HepG2 (cell line): ENCODE measurements around the gene CABP2. TPM values are rescaled to one million over a fixed set of nuclear protein-coding genes. Genes with fewer than 3 reads are reported as not detected.

Experiments
- ATAC-seq: fragments of 200-7000 bp; cut with Tn5 transposase; 3 replicates; pipeline ENCODE4 v1.9.1; 2020; ENCODE audit warnings: mild to moderate bottlenecking, moderate library complexity
- BruUV-seq: library from RNA; stranded (reverse); fragments of 400-500 nt; replicated peaks from 2 replicates; lab custom pipeline; 2021; lab: Mats Ljungman, UMichigan
- CTCF ChIA-PET: fragments of 300-600 bp; formaldehyde crosslinking; extraction: SDS; loops from one replicate; lab custom pipeline; 2021; ENCODE audit warnings: low total read pairs, inconsistent platforms, low intra/inter-chr PET ratio; lab: Yijun Ruan, JAX
- POLR2A ChIA-PET: fragments of 350-600 bp; sonication (Branson Sonifier 250); formaldehyde crosslinking; loops from one replicate; lab custom pipeline; 2020; ENCODE audit warnings: antibody characterized with exemption, inconsistent platforms; lab: Yijun Ruan, JAX
- DNase-seq: peaks from one replicate; pipeline ENCODE4 v3.0.0-alpha.2; 2015; ENCODE audit warnings: low spot score
- FAIRE-seq: peaks from 3 replicates; lab custom pipeline; 2011; peaks lifted over from hg19 to GRCh38; lab: Jason Lieb, UNC
- H2AFZ ChIP-seq: one replicate; pipeline ENCODE4 v1.6.1; 2011; ENCODE audit warnings: low read length, inconsistent platforms
- H3K27ac ChIP-seq: fragments of 300-600 bp; 3 replicates; pipeline ENCODE4 v1.8.0; 2011; ENCODE audit warnings: mixed run types, mild to moderate bottlenecking, mixed read lengths, low read length, inconsistent platforms; ENCODE audit not compliant: insufficient read depth; ENCODE audit errors: extremely low read length
- H3K27me3 ChIP-seq, 2 experiments: fragments of 200-600 bp in 1 of 2; 2 replicates in 1 of 2; 3 replicates in 1 of 2; pipeline versions ENCODE4 v1.6.0 to v1.8.0; 2011; ENCODE audit warnings: low read length in 2 of 2, mild to moderate bottlenecking in 2 of 2, moderate library complexity in 2 of 2, inconsistent platforms in 1 of 2; ENCODE audit not compliant: insufficient read depth in 2 of 2, control insufficient read depth in 1 of 2
- H3K36me3 ChIP-seq, 2 experiments: fragments of 200-600 bp in 1 of 2; replicated peaks in 1 of 2; 2 replicates in 1 of 2; 3 replicates in 1 of 2; pipeline versions ENCODE4 v1.5.1 to v1.8.0; 2011; ENCODE audit warnings: low read length in 2 of 2, inconsistent platforms in 1 of 2; ENCODE audit not compliant: insufficient read depth in 2 of 2, control insufficient read depth in 1 of 2
- H3K4me1 ChIP-seq: 2 replicates; pipeline ENCODE4 v1.5.1; 2012; ENCODE audit warnings: low read length, inconsistent platforms; ENCODE audit not compliant: insufficient read depth
- H3K4me2 ChIP-seq: 2 replicates; pipeline ENCODE4 v1.6.0; 2011; ENCODE audit warnings: low read depth, low read length, inconsistent platforms
- H3K4me3 ChIP-seq, 3 experiments: fragments of 200-600 bp in 1 of 3; sonication (generic), shearing (Covaris generic) in 1 of 3; replicated peaks in 1 of 3; 2 replicates each; pipeline ENCODE4 v1.5.1; 2011 to 2016; ENCODE audit warnings: low read length in 3 of 3, inconsistent platforms in 2 of 3, low read depth in 2 of 3, mild to moderate bottlenecking in 2 of 3, control low read depth in 1 of 3, mixed read lengths in 1 of 3; ENCODE audit not compliant: insufficient read depth in 1 of 3
- H3K79me2 ChIP-seq: one replicate; pipeline ENCODE4 v1.6.1; 2011; ENCODE audit warnings: low read length, inconsistent platforms; ENCODE audit not compliant: insufficient read depth
- H3K9ac ChIP-seq: 2 replicates; pipeline ENCODE4 v1.6.0; 2011; ENCODE audit warnings: mild to moderate bottlenecking, low read depth, low read length, inconsistent platforms; ENCODE audit not compliant: insufficient read depth
- H3K9me3 ChIP-seq: 2 replicates; pipeline ENCODE4 v1.5.1; 2012; ENCODE audit warnings: mild to moderate bottlenecking, low read length
- H4K20me1 ChIP-seq: 2 replicates; pipeline ENCODE4 v1.6.0; 2011; ENCODE audit warnings: inconsistent platforms, mild to moderate bottlenecking, low read length, moderate library complexity; ENCODE audit not compliant: insufficient read depth
- AGO2 ChIP-seq: fragments of 200-400 bp; formaldehyde crosslinking; optimal IDR thresholded peaks from 2 replicates; pipeline ENCODE3; 2017; ENCODE audit warnings: mild to moderate bottlenecking, low read depth, low read length, moderate library complexity
- RBFOX2 ChIP-seq: fragments of 200-400 bp; formaldehyde crosslinking; IDR thresholded peaks from 2 replicates; pipeline ENCODE4 v1.6.1; 2017; ENCODE audit warnings: low read depth, mild to moderate bottlenecking, low read length
- ZBTB38 ChIP-seq: sonication (generic); formaldehyde crosslinking; IDR thresholded peaks from 2 replicates; pipeline ENCODE4 v1.5.1; 2020; ENCODE audit warnings: mild to moderate bottlenecking, missing genetic modification reagents
- WGBS: methylation state at CpG from one replicate; pipeline ENCODE4 v1.1.6; 2017; ENCODE audit warnings: low lambda C conversion rate; 5-methylcytosine and 5-hydroxymethylcytosine counted together
- in situ Hi-C: cut with HindIII; loops from 2 replicates; pipeline ENCODE4 v1.10.0; 2017; ENCODE audit warnings: low pct_unique_long_range_greater_than_20kb; ENCODE audit not compliant: extremely low pct_ligation_motif_present
- intact Hi-C: fragments of 100-400 bp; cut with micrococcal nuclease; formaldehyde crosslinking; loops from one replicate; pipeline ENCODE4 v1.10.0; 2022; ENCODE audit not compliant: unreplicated experiment
- polyA plus RNA-seq, 8 experiments: library from polyadenylated mRNA; depleted of rRNA in 3 of 8; stranded (reverse) in 7 of 8; unstranded in 1 of 8; fragments of >200 nt; fragmentation: Illumina TruSeq in 4 of 8; extraction: Trizol in 4 of 8; gene quantifications; 2 replicates each; pipeline versions ENCODE4 v1.2.1 to v1.2.3, GENCODE V29; 2011 to 2016; ENCODE audit warnings: low read depth in 4 of 8, missing spikeins in 1 of 8, mixed read lengths in 1 of 8; ENCODE audit not compliant: insufficient read depth in 1 of 8
- total RNA-seq, 5 experiments: library from RNA; depleted of rRNA; stranded (reverse); fragments of >200 nt; fragmentation: Illumina TruSeq; extraction: Trizol; gene quantifications; 2 replicates each; pipeline ENCODE4 v1.2.3, GENCODE V29; 2016; ENCODE audit warnings: low read depth in 1 of 5
- TF ChIP-seq, protein P1 (sequence below): sonication (generic); formaldehyde crosslinking; IDR thresholded peaks from 2 replicates; pipeline ENCODE4 v1.5.1; 2020; ENCODE audit warnings: missing genetic modification reagents, mild to moderate bottlenecking, borderline replicate concordance

CABP2 gene
- total and polyA plus RNA-seq, 2 of the 13 experiments (the other 11 are each of a cell fraction or from before 2014, with no cell fraction given), result not detected

DNA sequence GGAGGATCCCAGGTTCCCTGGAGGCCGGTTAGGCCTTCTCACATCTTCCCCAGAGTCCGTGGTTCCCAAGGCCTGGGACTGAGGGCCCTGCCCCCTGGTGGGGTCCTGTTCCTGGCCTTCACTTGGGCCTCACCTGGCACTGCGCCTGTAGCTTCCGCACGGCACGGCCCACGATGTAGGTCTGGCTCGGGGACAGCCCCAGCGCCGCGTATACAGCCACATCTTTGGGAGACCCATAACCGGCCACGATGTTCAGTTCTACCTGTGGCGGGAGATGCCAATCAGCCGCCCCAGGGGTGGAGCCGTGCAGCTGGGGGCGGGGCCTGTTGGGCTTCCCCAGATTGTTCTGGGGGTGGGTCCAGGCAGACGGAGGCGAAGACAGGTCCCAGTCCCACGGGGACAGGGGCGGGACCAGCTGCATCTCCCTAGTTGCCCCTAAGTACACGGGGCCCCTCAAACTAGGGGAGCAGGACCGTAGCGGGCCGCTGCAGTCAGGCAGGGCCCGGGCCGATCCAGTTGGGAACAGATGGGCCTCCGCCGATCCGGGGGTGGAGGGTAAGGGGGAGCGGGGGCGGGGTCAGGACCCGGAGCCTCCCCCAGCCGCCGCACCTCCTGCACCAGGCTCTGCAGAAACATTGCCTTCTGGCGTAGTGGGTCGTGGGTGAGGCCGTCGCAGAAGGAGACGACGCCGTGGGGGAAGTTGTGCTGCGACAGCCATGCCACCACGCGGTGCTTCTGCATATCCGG is 30.3 kb downstream of the CABP2 start:
- DNase-seq (no peak), ATAC-seq (peak; percentile 19), FAIRE-seq (no peak)
- Histone ChIP-seq H3K9ac (no peak overlapping the region), H2AFZ (no peak overlapping the region), H3K9me3 (no peaks in the 10 kb centered on the region), H3K36me3 (peaks cover 3 to 15% of the 10 kb centered on the region in 2 experiments; a peak in 4 of 5 replicates), H4K20me1 (no peaks in the 10 kb centered on the region), H3K4me1 (no peaks in the 10 kb centered on the region), H3K79me2 (no peaks in the 10 kb centered on the region), H3K4me2 (no peak overlapping the region), H3K27me3 (no peaks in the 10 kb centered on the region), H3K27ac (no peak overlapping the region), H3K4me3 (no peak overlapping the region)
- ChIA-PET POLR2A (interaction anchor here (1.3 kb wide), 1 partner anchor 10 kb away, joined by 3 read pairs; the partner anchor contains the start of gene AIP), CTCF (no interaction called here)
- intact Hi-C loops (no loop called here), in situ Hi-C loops (no loop called here)
- TF ChIP-seq AGO2 (peak; percentile 45), RBFOX2 (peak; percentile 20; the same call in 1 of the 2 replicates), ZBTB38 (peak; percentile 28; the same call in 1 of the 2 replicates)
- TF ChIP-seq, protein P1, sequence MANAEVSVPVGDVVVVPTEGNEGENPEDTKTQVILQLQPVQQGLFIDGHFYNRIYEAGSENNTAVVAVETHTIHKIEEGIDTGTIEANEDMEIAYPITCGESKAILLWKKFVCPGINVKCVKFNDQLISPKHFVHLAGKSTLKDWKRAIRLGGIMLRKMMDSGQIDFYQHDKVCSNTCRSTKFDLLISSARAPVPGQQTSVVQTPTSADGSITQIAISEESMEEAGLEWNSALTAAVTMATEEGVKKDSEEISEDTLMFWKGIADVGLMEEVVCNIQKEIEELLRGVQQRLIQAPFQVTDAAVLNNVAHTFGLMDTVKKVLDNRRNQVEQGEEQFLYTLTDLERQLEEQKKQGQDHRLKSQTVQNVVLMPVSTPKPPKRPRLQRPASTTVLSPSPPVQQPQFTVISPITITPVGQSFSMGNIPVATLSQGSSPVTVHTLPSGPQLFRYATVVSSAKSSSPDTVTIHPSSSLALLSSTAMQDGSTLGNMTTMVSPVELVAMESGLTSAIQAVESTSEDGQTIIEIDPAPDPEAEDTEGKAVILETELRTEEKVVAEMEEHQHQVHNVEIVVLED (CRISPR knock-in tag), result no peak
- 94% methylated on average over 23 of the region's 46 CpGs for WGBS
- no TSS peak for BruUV-seq
